HG02623 (cell line): Measurements from ENCODE around the gene SNX20.

ENCODE experiments used
- ATAC-seq: cut with Tn5 transposase; IDR thresholded peaks from one replicate; pipeline ENCODE4 v1.9.1; 2021; ENCODE audit warnings: moderate library complexity; ENCODE audit not compliant: unreplicated experiment

Gene SNX20

DNA sequence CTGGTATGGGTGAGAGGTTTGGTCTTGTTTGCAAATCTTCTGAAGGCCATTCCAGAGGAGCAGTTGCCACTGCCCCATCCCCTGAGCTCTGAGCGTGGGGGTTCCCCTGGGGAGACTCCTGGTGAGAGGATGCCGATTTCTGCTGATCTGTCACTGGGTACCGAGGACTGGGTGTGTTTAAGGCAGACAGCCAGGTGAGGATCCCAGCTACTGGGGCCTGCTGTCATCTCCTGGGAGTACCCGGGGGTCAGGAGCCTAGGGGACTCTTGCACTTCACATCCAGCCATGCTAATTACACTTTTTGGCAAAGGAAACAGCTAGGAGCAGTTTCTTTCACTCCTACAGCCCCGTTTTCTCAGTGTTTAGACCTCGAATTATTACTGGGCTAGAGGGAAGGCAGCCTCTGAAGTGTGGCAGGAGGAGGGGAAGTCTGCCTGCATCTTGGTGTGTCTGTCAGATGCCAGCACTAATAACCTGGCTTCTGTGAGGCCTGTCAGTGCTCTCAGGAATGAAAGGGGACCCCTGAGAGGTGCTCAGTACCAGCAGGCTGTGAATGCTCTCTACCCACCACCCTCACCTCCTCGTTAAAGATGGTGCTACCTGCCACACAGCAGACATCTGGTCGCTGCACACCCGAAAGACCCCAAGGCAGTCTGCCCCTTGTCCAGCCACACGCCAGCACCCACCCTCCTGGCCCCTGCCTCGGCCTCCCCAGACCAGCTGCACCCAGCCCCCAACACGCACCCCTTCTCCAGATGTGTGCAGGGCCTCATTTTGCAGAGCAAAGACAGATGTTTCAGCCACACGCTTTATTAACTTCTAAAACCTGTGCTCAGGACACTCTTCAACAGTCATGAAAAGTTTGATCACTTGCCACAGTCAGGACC lies 43.2 kb downstream of the SNX20 start:
- ATAC-seq: no peak

DNA sequence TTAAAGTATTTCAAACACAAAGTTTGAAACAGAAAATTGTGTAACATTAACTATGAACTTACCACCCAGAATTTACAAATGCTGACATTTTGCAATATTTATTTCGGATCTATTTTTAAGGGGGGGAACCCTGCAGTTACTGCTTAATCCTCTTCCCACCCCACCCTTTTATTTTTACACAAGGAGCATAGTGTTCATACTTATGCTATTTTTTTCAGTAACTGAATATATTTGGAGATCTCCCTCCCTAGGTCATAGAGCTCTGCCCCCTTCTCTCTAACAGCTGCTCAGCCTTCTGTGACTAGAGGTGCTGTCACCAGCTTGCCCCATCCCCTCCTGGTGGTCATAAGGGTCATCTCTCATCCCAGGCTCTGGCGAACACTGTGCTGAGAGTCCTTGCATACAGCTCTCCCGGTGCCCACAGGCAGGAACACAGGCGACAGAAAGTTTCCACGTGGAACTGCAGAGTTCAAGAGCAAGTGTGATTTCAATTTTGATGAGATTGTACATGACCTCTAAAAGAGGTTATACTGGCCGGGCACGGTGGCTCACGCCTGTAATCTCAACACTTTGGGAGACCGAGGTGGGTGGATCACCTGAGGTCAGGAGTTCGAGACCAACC lies 44.2 kb downstream of the SNX20 start:
- ATAC-seq: no peak

DNA sequence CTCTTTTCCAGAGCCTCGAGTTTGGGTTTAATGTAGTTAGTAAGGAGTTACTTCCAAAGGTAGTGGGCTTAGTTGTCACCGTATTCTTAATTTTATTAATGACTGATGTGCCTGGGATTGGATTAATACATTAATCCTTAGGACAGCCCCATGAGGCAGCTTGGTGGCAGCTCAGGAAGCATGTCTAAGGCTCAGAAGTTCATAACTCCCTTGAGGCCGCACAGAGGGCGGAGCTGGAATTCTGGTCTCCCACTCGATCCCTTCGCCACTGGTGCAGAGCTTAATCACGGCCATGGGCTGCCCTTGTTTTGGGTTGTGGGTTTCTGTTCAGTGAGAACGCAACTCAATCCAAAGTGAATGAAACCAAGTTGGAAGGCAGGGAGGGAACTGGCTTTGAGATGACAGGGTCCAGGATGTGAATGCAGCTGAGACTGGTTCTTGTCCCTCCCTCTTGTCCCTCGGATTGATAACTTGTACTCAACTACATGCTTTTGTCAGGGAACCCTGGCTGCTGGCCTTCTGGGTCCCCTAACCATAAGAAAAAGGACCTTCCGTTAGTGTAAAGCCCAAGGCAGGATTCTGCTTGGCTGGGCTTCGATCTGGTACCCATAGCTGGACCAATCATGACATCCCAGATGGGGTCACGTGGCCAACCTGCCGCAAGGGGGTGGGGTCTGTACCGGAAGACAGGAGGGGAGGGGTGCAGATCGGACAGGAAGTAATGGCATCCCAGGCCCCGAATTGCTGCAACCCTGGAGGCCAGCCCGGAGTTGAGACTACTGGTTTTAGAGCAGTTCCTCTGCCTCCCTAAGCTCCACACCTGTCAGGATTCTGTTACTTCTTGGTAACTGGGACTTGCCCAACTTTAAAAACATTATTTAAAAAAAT lies 45.4 kb downstream of the SNX20 start:
- no peak for ATAC-seq

DNA sequence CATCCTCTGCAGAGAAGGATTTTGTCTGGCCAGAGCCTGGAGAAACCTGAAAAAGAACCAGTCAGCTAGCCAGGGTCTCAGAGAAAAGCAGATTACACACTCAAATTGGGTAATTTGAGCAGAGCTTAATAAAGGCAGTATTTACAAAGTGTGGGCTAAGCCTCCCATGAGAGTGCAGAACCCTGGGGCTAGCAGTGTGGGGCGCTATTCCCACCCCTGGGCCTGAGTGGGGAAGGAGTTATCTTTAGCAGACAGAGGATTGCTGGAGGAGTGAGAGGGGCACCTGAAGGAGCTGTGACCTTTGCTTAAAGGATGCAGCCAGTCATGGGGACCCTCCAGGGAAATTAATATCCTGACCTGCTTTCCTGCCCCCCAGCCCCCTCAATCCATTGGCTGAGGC lies 46.2 kb downstream of the SNX20 start:
- ATAC-seq: no peak

DNA sequence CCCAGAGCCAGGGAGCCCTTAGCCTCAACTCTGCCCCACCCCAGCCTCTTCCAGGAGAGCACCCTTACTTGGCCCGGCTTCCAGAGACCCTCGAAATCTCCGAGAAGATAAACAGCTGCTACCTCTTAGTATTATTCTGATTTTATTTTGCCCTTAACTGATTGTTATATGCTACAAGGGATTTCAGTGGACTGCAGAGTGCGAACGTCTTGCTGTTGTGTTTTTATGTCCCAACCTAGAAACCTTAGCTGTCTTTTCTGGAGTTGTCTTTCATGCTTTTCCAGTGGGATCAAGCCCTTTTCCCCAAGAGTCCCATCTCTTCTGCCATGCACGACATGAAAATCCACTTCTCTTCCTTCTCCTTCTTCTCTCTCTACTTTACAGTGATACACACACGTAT lies 47.0 kb downstream of the SNX20 start:
- no peak for ATAC-seq

DNA sequence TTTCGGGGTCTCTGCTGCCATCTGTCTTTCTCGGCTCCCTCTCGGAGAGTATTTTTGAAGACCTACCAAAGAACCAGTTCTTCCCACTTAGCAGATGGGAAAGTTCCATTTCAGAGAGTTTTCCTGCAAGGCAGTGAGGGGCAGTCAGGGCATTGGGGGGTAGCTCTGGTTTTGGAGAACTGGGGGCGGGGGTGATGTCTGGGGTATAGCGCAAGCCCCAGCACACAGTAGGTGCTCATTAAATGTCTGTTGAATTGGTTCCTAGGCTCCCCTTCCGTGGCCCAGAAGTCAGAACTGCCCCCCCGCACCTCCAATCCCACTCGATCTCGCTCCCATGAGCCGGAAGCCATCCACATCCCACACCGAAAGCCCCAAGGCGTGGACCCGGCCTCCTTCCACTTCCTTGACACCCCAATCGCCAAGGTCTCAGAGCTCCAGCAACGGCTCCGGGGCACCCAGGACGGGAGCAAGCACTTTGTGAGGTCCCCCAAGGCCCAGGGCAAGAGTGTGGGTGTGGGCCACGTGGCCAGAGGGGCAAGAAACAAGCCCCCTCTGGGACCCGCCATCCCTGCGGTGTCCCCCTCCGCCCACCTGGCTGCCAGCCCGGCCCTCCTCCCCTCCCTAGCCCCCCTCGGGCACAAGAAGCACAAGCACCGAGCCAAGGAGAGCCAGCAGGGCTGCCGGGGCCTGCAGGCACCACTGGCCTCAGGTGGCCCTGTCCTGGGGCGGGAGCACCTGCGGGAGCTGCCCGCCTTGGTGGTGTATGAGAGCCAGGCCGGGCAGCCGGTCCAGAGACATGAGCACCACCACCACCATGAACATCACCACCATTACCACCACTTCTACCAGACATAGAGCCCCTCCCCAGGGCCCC lies 47.9 kb downstream of the SNX20 start:
- ATAC-seq: no peak

DNA sequence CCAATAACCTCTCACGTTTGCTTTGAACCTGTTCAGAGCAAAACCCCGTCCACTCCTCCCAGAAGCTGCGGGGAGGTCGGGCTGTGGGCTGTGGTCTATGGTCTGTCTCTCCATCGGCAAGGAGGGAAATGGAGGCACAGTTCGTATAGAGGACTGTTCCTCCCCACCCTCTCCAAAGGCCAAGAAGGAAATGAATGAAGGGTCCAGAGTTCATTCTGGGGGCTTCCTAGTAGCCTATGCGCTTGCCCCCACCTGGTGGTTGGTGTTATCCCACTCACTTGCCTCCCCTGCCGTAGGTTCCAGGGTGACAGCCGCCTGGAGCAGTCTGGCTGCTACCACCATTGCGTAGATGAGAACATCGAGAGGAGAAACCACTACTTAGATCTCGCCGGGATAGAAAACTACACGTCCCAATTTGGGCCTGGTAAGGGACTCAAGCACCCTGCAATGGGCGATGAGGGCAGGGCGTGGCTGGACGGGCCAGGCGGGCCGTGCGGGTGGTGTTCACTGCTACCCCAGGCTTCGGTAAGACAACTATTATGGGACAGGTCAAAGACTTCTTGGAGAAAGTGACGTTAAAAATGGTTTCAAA lies 49.0 kb downstream of the SNX20 start:
- no peak for ATAC-seq

DNA sequence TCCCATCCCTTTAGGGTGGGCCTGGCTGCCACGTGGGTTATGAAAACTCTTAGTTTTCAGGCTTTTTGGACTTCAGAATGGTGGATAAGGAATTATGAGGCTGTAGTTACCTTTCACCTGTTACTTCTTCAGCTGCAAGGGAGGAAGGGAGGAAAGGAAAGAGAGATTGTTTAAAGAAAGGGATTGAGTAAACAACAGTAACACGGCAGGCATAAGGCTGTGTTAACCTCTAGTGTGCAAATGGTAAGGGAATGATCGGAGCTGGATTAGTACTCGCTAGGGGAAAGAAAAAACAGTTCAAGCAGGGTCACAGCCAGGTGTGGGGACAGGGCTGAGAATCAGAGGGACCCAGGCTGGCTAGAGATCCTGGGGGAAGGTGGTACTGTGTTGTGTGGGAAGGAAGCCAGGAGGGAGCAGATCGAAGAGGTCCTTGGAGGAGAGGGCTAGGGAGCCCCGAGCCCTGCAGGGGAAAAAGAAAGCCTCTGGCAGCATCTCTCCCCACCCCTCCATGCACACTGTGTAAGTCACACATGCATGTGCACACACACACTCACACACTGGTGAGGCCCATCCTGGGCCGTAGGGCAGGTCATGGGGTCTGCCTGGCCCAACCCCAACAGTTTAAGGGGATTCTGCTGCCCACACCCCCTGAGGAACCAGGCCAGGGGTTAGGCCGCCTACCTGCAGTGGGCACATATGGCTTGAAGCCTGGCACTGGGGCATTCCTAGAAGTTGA lies 49.7 kb downstream of the SNX20 start:
- no peak for ATAC-seq

DNA sequence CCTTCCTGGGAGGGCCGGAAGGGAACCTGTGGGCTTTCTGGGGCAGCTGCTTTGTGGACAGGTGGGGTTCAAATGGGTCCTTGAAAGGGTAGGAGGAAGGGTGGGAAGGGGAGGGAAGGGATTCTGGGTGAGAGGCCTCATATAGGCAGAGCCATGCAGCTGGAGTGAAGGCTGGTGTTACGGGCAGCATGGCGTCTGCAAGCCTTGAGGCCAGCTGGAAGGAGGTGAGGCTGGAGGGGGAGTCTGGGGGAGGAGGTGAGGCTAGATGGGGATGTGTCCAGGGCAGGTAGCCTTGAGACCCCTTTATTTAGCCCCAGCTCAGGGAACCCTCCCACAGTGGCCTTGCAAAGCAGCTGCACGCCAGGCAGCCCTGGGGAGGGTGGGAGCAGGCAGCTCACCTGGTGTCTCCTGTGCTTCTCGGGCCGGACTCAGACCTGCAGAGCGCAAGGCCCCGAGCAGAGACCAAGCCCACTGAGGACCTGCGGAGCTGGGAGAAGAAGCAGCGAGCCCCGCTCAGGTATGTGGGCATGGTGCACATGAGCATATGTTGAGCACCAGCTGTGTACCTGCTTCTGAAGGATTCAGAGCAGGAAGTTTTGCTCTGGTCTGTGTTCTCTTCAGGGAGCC lies 50.6 kb downstream of the SNX20 start:
- no peak for ATAC-seq

DNA sequence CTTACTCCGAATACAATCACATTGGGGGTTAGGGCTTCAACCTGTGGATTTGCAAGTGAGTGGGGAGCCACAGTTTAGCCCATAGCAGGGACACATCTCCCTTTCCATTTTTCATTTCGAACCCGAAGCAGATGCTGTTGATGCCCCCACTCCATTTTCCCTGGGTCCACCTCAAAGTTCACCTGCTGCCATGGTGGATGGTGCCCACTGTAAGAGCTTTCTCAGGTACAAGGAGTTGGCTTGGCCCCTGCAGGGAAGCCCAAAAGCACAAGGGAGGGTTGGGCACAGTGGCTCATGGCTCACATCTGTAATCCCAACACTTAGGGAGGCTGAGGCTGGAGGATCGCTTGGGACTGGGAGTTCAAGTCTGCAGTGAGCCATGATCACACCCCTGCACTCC lies 51.8 kb downstream of the SNX20 start:
- ATAC-seq: no peak

DNA sequence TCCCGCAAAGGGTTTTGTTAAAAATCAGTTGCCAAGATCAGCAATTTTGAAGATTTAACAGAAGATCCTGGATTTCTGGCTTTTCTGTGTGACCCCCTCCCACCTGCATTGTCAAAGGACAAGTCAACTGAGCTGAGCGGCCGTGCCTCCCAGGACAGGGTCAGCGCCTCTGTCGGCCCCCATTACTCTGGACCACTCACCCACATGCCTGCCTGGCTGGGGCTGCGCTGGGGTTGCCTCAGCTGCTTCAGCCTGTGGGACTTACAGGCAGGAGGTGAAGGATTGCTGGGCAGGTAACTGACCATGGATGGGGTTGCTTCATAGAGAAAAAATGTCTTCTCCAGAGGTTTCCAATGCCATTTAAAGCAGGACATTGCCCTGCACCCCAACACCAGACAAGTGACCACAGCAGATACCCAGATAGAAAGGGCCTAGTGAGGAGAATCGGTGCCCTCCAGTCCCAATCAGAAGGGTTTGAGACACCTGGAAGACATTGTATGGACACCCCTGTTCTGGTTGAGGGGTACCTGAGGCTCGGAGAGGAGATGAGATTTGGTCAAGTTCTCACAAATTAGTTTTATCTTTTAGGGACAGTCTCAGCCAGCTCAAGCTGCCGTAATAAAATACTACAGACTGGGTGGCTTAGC lies 52.8 kb downstream of the SNX20 start:
- no peak for ATAC-seq

DNA sequence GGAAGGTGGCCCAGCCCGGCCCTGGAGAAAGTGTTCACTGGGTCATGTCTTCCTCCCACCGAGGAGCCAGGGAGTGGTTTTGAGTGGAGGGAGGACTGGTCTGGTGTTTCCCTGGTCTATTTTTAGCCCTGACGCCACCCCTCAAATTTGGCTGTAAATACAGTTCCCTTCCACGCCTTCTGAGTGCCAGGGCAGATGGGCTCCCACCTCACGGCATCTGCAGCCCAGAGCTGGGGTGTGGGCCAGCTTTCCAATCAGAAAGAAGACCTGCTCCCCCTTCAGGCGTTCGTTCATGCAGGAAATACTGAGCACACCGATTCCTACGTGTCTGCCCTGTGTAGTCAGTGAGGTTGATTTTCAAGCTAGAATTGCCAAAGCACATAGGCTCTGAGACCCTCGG lies 53.7 kb downstream of the SNX20 start:
- ATAC-seq: no peak

DNA sequence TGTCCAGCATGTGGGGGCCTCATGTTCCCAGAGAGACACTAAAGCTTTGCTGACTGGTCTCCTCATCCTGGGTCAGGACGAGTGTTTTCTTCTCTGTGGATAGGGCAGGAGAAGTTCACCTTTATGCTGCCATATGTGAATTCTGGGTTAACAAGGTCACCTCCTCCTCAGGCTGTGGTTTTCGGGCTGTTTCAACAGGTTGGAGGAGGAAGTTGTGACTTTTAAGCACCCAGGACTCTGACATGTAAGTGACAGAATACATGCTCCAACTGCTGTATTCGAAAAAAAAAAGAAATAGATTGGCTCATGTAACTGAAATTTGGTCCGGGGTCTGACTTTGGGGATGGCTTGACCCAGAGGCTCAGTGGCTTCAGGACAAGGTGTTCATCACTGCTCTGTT lies 54.2 kb downstream of the SNX20 start:
- no peak for ATAC-seq

DNA sequence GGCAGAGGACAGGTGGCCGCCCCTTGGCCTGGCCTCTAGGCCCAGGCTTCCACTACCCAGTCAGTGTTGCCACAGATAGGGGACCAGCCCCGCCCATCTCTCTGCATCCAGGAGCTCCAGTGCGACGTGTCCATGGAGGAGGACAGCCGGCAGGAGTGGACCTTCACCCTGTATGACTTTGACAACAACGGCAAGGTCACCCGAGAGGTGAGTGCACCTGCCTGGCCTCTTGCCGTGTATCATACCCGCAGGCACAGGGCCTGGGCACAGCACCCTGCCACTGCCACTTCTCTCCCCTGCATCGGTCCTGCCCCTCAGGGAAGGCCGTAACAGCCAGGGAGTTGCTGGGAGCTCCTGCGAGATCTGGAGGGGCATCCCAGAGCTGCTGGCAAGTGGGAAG lies 55.7 kb downstream of the SNX20 start:
- ATAC-seq: no peak

DNA sequence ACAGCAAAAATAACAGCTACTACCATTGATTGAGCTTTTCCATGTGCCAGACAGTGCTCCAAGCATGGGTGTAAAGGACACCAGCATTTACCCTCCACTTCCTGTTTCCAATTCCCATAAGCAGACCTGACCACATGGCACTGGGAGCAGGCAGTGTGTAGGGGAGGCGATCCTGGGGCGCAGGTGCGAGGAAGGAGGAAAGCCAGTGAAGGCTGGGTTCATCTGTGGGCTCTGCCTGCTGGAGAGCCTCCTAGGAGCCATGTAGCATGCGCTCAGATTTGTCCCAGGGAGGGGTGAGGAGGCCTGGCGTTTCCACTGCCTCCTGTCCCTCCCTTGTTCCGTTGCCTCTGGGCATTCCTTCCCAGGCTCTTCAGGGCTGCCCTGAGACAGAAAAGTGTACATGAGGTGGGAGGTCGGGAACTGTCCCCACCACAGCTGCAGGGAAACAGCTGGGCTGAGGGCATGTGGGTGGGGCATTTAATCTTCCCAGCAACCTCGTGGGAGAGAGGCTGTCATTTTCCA lies 56.6 kb downstream of the SNX20 start:
- ATAC-seq: no peak

DNA sequence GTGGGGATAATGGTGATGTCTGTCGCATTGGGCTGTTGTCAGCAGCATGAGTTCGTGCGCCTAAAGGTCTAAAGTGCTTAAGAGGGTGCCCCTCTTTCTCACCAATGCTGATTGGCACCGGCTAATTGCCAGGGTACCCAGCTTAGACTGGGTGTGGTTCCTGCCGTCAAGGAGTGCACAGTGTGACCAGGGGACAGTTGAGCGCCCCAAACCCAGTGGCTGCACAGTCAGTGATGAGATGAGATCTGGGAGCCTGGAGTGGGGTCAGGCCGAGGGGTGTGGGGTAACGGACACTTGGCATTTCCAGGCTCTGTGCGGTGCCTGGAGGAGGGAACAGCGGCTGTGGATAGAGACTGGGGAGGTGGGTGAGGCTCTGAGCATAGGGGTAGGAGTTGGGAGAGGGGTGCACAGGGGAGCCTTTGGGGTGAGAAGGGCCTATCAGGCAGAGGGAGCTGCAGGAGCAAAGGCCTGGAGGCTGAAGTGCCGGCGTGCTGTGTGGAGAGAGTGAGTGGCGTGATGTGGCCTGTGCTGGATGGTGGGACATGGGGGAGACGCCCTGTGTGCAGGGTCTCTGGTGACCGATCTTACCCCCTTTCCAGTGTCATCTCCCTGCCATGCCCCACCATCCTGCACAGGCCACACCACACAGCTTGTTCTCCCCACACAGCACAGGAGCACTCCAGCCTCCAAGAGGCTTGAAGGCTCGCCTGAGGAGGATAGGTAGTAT lies 58.3 kb downstream of the SNX20 start:
- ATAC-seq: no peak

DNA sequence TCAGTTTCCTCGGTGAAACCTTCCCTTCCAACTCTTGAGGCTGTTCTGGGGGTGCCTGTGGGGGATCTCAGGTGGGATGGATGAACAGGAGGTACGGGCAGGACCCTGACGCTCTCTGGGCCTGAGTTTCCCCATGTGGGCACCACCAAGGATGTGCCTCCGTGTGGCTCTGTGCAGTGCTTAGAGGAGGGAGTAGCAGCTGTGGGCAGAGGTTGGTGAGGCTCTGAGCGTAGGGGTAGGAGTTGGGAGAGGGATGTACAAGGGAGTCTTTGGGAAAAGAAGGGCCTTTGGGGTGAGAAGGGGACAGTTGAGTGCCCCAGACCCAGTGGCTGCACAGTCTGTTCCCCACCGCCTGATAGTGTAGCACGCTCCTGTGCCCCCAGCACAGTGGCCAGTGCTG lies 59.1 kb downstream of the SNX20 start:
- no peak for ATAC-seq
